GM18499 (cell line): ENCODE measurements around the gene CD52.
A peak's percentile ranks its signal among the peaks of the same experiment; 100 is the strongest.
"Not testable (repeated sequence)": the region's sequence is repeated elsewhere in the genome, so short reads cannot be mapped to it uniquely, and the experiment has no call there.

Experiments used
- ATAC-seq: cut with Tn5 transposase; IDR thresholded peaks from one replicate; pipeline ENCODE4 v1.9.1; 2021; ENCODE audit warnings: moderate number of reproducible peaks; ENCODE audit not compliant: insufficient read depth, unreplicated experiment

CD52 gene

DNA sequence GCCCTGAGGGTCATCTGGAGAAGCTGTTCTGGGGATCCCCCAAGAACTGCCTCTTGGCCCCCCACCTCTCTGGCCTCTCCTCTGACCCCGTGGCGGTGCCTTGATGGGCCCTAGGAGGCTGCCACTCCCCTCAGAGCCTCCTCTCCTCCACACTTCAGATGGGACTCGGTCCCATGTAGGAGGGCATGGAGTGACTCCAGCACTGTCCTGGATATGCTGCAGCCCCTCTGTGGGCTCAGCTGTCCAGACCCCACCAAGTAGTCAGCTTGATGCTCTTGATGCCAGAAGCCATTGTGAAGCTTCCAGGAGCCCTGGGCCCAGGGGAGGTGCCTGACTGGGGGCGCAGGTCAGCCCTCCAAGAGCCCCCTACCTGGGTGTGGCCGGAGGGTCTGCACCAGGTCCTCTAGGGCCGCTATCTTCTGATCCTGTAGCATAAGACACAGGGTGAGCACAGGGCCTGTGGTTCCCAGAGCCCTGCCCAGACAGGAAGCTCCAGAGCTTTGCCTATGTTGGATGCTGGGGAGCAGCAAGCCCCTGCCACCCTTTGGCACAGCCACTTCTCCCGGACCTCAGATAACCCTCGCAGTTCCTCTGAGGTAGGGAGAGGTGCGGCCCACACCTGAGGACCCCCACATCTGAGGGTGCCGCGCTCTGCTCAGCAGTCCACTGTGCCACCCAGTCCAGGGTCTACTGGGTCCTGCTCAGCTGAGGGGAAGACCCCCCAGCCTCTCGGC lies 20.5 kb upstream of the CD52 start:
- no peak for ATAC-seq

DNA sequence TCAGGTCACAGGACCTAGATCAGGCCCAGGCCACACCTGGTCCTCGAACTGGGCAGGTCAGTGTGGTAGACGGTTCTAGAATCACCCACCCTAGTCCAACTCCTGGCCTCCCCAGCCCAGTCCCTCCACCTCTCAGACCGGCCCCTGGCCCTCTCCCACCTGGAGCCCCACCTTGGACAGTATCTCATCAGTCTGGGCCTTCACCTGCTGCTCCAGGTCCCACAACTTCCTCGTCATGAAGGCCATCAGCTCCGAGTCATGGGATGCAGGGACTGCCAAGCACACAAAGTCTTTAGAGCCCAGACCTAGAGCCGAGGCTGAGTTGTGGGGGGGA lies 20.0 kb upstream of the CD52 start:
- no peak for ATAC-seq

DNA sequence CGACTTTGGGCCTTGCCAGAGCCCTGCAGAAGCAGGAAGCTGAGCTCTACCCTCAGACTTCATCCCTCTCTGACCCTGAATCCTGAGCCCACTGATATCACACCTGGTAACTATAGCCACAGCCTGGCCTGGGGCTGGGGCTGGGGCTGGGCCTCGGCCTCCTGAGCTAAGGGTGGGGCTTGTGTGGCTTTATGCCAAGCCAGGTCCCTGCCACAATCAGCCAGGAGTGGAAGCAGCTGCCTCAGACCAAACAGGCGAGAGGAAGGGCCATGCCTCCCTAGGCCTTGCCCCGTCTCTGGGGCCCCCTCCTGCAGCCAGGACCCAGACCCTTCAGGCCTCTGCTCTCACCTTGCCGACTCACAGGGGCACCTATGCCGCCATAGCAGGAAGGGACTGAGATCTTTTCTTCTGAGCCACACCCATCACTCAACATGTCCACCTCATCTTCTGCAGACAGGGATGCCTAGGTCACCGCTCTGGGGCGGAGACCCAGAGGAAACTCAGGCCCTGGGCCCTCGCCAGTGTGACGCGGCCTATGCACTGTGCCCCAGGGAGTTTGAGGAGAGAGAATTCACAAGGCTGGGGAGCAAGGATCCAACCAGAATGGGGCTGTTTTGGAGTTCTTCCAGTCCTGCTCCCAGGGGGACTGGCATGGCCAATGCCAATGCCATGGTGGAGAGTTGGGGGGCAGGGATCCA lies 17.0 kb upstream of the CD52 start:
- no peak for ATAC-seq

DNA sequence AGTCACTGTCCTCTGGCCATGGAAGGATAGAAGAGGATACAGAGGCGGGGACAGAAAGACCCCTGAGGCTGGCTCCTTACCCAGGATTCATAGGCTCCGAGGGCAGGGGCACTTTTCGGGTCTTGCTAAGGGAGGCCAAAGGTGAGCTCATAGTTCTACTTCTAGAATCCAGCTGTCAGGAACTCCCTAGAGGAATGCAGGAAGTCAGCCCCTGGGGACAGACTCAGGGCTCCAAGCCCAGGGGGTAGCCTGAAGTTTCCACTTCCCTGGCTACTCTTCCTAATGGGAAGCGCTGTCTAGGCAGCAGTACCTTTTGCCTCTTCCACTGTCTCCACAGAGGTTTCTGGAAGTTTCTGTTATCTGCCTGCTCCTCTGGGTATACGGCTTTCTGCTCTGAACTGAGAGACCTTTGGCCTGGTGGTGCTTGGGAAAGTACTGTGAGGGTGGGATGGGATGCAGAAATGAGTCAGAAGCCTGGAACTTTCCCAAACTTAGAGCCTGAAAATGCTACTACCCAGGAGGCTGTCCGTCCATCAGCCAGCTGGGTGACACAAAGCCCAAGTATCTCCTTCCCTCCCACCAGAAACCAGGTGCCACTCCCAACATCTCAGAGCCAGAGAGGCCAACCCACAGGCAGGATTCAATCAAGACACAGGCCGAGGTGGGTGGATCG lies 14.9 kb upstream of the CD52 start:
- ATAC-seq: no peak

DNA sequence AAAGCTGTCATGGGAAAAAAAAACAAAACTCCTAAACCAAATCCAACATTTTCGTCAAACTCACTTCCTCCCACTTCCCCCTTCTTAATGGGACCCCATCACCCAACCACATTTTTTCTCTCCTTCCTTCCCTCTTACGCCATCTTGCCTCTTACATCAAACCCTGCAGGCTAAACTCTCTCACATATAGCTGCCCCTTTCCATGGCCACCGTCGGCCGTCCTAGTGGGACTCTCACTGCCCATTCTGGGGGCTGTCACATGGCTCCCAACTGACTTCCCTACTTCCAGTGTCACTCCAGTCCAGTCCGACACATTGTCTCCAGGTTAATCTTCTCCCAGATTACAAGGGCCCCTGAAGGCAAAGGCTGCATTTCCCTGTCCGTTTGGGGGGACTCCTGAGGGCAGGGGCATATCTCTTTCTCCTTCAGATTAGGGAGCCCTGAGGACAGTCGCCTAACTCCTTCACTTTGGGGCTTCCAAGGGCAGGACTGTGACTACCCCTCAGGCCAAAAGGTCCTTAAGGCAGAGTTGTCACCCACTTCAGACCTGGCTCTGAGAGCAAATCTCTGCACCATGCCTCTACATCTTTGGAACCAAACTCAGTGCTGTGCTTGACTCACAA lies 12.0 kb upstream of the CD52 start:
- ATAC-seq: peak; percentile 6

DNA sequence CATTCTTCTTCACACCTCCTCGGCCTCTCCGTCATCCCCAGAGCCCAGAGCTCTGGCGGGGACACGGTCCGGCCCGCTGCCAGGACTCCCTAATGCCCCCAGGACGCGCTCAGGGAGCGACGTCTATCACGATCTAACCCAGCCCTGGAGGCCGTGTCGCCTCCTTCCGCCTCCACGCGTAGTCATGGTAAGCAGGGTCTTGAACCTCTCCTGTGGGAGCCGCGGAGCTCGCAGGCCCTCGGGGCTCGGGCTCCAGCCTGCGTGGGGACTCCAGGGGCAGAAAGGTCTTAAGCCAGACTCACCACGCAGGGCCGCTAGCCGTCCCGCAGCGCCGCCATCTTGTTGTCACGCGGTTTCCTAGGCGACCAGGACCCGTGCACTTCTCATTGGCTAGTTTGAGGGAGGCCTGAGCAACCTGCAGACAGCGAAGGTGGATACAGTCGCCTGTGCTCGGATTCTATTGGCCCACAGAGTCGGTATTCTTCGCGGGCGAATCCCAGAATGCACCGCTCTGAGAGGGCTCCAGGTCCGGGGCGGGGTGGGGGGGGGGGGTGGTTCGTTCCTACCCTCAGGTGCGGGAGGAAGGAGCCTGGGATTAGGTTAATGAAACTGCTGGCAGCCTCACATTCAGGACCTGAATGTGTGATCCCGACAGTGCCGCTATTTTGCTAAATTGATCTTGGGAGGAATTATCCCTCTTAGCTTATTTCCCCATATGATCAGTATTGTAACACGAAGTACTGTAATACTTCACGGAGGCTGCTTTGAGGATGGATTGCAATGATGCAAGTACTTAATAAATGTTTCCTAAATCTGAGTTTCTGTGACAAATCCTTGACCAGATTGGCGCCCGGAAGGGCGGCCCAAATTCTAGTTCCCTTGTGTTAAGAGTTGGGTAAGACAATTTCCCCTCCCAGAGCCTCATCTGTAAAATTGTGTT lies 11.2 kb upstream of the CD52 start, which contains the start of gene UBXN11:
Gene UBXN11, minus strand, starts transcription at position 347 of the 940 bp plus-strand sequence. CDS start 3,753 bp downstream, outside the sequence.
- peak; percentile 79 for ATAC-seq

DNA sequence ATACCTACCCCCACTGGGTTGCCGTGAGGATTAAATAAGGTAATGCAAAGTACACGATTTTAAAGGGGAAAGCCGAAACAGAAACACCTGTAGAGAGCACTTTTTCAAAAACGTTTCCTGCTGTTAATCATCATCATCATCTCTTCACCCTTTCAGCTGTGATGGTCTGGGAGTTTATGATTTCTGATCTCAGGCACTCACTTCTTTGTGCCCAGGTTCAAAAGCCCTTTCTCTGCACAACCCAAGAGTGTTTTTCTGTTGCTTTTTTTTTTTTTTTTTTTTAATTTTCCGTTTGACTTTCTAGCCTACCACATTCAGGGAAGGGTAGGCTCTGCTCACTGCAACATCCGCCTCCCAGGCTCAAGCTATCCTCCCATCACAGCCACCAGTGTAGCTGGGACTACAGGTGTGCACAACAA lies 10.4 kb upstream of the CD52 start:
- no peak for ATAC-seq

DNA sequence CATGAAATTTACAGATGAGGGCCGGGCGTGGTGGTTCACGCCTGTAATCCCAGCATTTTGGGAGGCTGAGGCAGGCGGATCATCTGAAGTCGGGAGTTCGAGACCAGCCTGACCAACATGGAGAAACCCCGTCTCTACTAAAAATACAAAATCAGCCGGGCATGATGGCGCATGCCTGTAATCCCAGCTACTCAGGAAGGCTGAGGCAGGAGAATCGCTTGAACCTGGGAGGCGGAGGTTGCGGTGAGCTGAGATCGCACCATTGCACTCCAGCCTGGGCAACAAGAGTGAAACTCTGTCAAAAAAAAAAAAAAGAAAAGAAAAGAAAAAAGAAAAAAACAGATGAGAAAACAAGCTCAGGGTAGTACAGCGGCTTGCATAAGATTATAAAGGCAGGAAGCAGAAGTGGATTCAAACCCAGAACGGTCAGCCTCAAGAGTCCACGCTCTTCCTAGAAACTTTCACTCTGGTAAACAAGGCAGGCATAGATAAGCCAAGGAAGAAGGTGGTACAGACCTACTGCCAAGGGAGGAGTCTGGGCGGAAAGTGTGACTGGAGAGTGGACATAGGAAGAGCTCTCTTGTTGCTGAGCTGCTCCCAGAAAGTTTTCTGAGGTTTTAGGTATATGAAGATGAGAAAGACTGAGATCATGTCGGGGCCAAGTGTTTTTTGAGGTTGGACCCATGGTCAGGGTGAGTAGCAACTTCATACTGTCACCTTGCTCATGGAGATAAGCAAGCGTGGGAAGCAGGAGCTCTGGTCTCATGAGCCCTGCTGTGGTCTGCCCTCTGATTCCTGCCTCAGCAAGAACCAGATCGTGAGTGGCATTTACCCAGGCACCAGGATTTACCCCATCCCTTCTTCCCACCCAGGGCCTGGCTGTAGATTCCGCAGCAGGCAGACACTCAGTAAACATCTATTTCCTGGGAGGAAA lies 9.5 kb upstream of the CD52 start:
- ATAC-seq: not testable (repeated sequence)

DNA sequence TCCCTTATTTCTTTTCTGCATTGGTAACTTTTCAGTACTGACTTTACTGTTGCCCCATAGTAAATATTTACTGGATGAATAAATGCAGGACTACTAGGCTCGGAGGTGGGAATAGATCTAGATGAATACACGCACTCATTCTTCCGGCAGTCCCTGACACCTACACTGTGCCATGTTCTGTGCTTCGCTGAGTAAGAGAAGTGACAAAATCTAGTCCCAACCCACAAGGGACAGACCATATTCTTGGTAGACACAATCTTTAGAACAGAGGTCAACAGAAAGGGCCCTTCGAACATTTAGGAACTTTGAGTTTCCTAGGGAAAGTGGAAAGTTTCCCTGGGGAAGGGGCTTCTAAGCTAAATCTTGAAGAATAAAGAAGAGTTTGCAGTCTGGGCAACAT lies 3.3 kb upstream of the CD52 start:
- ATAC-seq: no peak

DNA sequence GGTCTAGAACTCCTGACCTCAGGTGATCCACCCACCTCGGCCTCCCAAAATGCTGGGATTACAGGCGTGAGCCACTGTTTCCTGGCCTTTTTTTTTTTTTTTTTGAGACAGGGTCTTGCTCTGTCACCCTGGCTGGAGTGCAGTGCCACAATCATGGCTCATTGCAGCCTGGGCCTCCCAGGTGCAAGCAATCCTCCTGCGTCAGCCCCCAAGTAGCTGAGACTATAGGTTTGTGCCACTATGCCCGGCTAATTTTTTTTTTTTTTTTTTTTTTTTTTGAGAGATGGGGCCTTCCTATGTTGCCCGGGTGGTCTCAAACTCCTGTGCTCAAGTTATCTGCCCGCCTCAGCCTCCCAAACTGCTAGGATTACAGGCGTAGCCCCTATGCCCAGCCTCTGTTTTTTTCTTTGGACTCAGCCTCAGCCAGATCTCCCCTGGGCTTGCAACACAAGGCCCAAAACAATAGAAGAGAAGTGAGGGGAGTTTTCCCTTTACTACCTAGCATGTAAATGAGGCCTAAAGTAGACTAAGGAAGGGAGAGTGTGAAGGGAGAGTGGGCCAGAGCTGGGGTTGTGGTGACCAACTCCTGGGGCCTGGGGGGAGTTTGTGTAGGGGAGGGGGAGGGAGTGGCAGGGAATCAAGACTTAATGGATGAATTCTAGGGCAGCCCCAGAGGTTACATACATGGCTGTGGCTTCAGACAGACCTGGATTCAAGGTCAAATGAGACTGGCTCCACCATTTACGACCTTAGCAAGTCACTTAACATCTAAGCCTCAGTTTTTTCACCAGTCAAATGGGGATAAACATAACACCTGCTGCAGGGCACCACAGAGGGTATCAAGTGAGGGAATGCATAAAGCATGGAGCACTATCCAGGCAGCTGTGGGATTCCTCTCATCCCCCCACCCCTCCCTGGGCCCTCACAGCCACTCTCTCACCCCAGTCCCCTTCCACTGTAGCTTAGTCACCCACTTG lies 1.6 kb upstream of the CD52 start:
- no peak for ATAC-seq

DNA sequence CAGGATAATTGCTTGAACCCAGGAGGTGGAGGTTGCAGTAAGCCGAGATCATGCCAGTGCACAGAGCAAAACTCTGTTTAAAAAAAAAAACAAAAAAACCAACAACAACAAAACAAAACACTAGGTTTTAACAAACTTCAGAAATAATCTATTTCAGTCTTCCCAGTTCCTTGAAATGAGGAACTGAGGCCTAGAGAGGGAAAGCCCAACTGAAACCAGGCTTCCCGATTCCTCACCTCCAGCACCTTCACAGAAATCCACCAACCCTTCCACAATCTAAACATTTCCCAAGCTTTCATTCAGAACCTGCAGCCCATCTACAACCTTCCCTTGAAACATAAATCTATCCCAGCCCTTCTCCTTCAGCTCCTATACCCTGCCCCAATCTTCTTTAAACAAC lies 612 bp upstream of the CD52 start:
- no peak for ATAC-seq

DNA sequence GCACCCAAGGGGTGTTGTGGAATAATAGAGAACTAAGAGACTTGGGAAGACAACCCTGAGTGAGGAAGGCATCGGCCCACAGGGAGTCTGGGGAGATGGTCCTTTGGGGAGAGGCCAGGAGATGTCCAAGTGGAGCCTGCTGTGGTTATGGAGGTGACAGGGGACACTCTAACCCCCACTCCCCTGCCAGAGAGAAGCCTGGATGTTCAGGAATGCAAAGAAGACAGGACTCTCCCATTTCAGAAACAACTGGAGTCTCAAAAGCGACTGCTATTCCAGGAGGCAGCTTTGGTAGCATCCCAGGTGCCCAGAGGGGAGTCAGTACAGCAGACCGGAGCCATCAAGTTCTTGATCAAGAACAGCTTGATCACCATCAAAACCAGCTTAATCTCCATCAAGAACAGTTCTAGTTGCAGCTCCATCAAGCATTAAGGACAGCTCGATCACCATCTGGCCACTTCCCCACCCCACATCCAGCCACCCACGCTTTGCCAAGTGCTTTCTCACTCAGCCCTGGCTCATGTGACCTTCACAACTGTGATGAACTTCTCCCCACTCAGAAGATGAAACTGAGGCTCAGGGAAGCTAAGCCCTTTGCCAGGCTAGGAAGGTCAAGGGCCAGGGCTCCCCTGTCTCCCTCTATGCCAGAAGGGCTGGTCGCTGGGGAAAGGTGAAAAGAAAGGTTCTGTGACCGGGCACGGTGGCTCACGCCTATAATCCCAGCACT lies 743 bp downstream of the CD52 start:
- ATAC-seq: no peak

DNA sequence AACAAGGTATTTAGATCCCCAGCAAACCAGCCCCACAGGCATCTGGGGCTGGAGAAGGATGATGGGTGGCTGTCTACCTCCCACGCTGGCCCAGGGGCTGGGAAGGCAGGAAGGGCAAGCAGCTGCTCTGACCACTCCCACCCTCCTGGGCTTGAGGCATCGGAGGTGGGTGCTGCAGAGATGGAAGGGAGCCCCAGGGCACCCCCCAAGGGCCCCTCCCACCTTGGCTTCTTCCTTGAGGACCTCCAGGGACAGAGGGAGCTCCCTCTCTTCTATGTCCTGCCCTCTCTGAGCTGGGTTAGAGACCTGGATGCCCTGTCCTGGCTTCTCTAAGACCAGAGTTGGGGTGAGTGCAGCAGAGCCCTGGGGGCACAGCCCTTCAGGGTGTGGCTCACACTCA lies 3.1 kb downstream of the CD52 start:
- no peak for ATAC-seq

DNA sequence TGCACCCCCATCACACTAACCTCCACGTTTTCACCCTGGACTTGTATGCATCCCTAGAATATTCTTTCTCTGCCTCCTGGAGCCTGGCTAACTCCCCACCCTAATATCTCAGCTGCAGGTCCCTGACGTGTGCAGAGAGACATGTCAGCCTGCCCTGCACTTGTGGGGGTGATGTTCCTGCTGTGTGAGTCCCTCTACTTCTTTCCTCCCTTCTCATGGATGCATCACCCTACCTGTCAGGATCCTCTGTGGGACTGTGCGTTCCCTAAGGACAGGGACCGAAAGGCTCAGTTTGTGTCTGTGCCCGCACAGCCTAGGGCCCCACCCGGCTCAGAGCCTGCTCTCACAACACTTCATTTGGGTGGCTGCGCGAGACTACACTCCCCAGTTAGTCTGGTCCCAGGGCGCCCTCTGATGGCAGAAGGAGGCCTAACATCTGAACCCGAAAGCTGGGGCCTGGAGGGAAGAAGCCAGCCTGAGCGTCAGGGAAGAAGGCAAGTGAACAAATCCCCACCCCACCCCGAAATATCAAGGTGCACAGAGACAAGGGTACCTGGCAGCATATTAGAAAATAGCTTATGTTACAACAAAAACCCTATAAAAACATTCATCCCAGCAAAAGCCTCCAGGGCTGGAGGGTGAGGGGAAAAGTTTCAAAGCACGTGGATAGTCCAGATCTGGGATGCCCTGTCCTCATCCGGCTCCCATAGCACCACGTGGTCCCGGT lies 3.7 kb downstream of the CD52 start:
- ATAC-seq: no peak

DNA sequence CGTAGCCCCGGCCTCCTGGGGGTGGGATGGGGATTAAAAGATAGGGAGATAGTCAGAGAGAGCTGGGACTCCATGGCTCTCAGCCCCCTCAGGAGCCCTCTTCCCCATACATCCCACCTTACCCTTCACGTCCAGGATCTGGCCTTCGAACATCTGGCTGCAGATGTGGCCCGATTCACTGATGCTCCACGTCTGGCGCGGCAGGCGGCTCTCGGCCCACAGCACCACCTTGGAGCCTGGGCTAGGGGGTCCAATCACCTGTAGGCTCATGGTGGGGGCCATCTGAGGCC lies 4.2 kb downstream of the CD52 start:
- ATAC-seq: no peak

DNA sequence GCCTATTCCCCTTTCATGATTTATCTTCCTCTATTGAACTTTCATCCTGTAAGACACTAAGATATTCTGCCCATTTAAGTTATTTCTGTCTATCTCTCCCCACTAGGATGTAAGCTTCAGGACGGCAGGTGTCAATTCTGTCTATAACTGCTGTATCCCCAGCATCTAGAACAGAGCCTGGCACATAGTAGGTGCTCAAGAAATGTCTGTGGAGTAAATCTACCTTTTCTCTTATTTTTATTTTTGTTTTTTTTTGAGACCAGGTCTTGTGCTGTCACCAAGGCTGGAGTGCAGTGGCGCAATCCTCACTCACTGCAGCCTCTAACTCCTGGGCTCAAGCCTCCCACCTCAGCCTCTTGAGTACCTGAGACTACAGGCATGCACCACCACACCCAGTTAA lies 5.6 kb downstream of the CD52 start:
- no peak for ATAC-seq

DNA sequence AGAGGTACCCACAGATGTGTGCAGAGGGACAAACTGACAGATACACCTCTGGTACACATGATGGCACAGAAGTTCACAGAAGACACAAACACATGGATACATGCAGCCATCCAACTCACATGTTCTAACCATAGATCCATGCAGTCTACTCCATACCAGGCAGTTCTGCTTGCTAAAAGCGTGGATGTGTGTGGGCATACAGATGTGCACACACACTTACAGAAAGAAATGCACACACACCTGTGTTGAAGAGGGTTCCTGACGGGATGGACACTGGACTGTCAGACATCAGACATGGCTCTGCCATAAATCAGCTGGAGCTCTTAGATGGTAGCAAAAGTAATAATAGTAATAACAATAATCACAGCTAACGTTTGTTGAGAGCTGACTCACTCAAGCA lies 6.8 kb downstream of the CD52 start:
- ATAC-seq: no peak
